ENCODE data around the gene IP6K1. TPM values are rescaled to one million over a fixed set of nuclear protein-coding genes. Genes with fewer than 3 reads are reported as not detected.

Gene IP6K1
- total and polyA plus RNA-seq, 2 experiments from 2014 or later = 10.7 to 35.5 TPM

DNA sequence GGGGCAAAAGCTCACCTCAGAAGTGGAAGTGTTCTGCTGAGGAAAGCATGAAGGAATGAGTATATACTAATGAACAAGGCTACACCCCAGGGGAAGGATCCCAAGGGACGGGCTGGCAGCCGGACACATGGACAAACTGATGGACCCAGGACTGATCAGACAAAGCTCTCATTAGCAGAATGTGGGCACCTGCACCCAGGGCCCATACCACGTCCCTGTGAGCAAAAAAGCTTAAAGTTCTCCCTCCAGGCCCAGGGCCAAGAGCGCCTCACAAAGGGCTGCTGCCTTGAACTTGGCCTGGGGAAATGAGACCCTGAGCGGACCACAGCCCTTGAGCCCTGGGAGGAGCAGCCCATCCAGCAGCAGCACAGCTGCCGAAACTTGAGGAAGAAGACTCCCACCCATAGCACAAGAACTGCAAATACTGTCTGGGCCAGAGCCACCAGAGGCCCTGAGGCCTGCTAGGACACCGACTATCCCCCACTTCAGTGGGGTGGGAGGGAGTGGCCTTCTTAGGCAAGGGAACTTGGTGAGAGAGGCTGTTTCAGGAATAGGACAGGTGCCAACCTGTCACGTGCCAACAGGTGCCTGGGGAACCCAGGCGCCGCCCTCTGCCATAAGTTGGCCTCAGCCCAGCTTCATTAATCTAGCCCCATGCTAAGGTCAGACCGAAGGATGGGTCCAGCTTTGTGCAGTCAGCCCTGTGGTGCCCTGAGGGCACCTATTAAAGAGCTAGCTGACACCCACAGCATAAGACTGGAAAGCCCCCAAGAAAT is 60.2 kb downstream of the IP6K1 start:
- DNase-seq (ENCODE audit: low spot score) (no peak), ATAC-seq (no peak)
- H3K4me2 ChIP-seq = no peak overlapping the region
- no peaks in the 10 kb centered on the region; the same call in 1 of the 2 replicates for H3K79me2 ChIP-seq (replicated peaks; ENCODE audit: insufficient read depth)
- H3K9me3 Mint-ChIP-seq = no peaks in the 10 kb centered on the region
- no peaks in the 10 kb centered on the region for H3K9me2 ChIP-seq (ENCODE audit: insufficient read depth)
- H4K20me1 ChIP-seq (replicated peaks; ENCODE audit: insufficient read depth) = peaks cover 4% of the 10 kb centered on the region; the same call in 1 of the 2 replicates
- peaks cover 18% of the 10 kb centered on the region for H3K27me3 Mint-ChIP-seq (ENCODE audit: insufficient read depth, low read depth, poor library complexity)
- H3F3A ChIP-seq (replicated peaks; ENCODE audit: low read depth) = peaks cover 22% of the 10 kb centered on the region; the same call in 1 of the 2 replicates
- no peak overlapping the region for H2AFZ ChIP-seq
- no peak overlapping the region for H3K4me3 Mint-ChIP-seq
- no peaks in the 10 kb centered on the region for H3K27me3 ChIP-seq (ENCODE audit: insufficient read depth)
- H3K4me1 Mint-ChIP-seq = peaks cover 6% of the 10 kb centered on the region; the same call in 1 of the 3 replicates
- no peak overlapping the region for H3K4me3 ChIP-seq
- H3K27ac Mint-ChIP-seq = no peak overlapping the region
- no peak overlapping the region for H3K27ac ChIP-seq (ENCODE audit: low read depth)
- peaks cover 26% of the 10 kb centered on the region for H3K36me3 Mint-ChIP-seq (ENCODE audit: low read depth)
- peaks cover 5% of the 10 kb centered on the region; the same call in 1 of the 2 replicates for H3K36me3 ChIP-seq (ENCODE audit: insufficient read depth)
- TF ChIP-seq ZNF462 (CRISPR knock-in tag; IDR thresholded peaks at IDR 0.05) (no peak), NANOG (IDR thresholded peaks at IDR 0.05; ENCODE audit: borderline replicate concordance) (no peak)
- H3K4me1 ChIP-seq (ENCODE audit: insufficient read depth) = no peaks in the 10 kb centered on the region

- Histone ChIP-seq H2AFZ (peak overlapping the region; percentile 91; the same call in 1 of the 2 replicates), H4K20me1 (replicated peaks; ENCODE audit: insufficient read depth) (peaks cover 7% of the 10 kb centered on the region; the same call in 1 of the 2 replicates), H3K36me3 (ENCODE audit: insufficient read depth) (peaks cover 5% of the 10 kb centered on the region; the same call in 1 of the 2 replicates), H3K79me2 (replicated peaks; ENCODE audit: insufficient read depth) (no peaks in the 10 kb centered on the region; the same call in 1 of the 2 replicates), H3K4me2 (peak overlapping the region; percentile 87), H3K27me3 (ENCODE audit: insufficient read depth) (no peaks in the 10 kb centered on the region), H3K9me2 (ENCODE audit: insufficient read depth) (no peaks in the 10 kb centered on the region), H3F3A (replicated peaks; ENCODE audit: low read depth) (peaks cover 18% of the 10 kb centered on the region), H3K4me1 (ENCODE audit: insufficient read depth) (no peaks in the 10 kb centered on the region; the same call in 1 of the 2 replicates), H3K27ac (ENCODE audit: low read depth) (peak overlapping the region; percentile 94), H3K4me3 (peak overlapping the region; percentile 98)
- DNase-seq (ENCODE audit: low spot score) (peak; percentile 36), ATAC-seq (peak; percentile 1)
- H3K36me3 Mint-ChIP-seq (ENCODE audit: low read depth) = peaks cover 31% of the 10 kb centered on the region
- peak overlapping the region; percentile 94 for H3K4me3 Mint-ChIP-seq
- H3K27me3 Mint-ChIP-seq (ENCODE audit: insufficient read depth, low read depth, poor library complexity) = peaks cover 29% of the 10 kb centered on the region
- H3K4me1 Mint-ChIP-seq = peaks cover 6% of the 10 kb centered on the region; the same call in 1 of the 3 replicates
- H3K9me3 Mint-ChIP-seq = no peaks in the 10 kb centered on the region
- H3K27ac Mint-ChIP-seq = peak overlapping the region; percentile 98
- TF ChIP-seq ETS1 (IDR thresholded peaks at IDR 0.05) (no peak), EZH2phosphoT487 (IDR thresholded peaks at IDR 0.05; ENCODE audit: unreplicated experiment) (no peak), JUNB (IDR thresholded peaks at IDR 0.05; ENCODE audit: unreplicated experiment) (no peak), ZNF114 (CRISPR knock-in tag; IDR thresholded peaks at IDR 0.05) (no peak)
These were observed 61.8 kb downstream of the IP6K1 start for GRCh38 chr3:49724586-49724985.

Data from GM23338 (cell line).